IMR-90 (cell line): ENCODE measurements around the gene MRPS31.

Source experiments
- FOS ChIP-seq: fragments of 150-350 bp; IDR thresholded peaks from 2 replicates; pipeline ENCODE4 v1.6.1; 2016; ENCODE audit warnings: low read depth, low read length
- MXI1 ChIP-seq: IDR thresholded peaks from 2 replicates; pipeline ENCODE4 v1.6.1; 2012; ENCODE audit warnings: low read depth, mild to moderate bottlenecking, low read length, moderate library complexity, borderline replicate concordance
- POLR2A ChIP-seq: IDR thresholded peaks from 2 replicates; pipeline ENCODE4 v1.6.1; 2012; ENCODE audit warnings: mild to moderate bottlenecking, low read depth, low read length
- RAD21 ChIP-seq: IDR thresholded peaks from 2 replicates; pipeline ENCODE4 v1.6.1; 2012; ENCODE audit warnings: low read length, improper control_type of control experiment
- SMC3 ChIP-seq: fragments of 150-350 bp; IDR thresholded peaks from 2 replicates; pipeline ENCODE4 v1.6.1; 2016; ENCODE audit warnings: low read depth, mild to moderate bottlenecking, antibody characterized with exemption, low read length, moderate library complexity
- TF ChIP-seq, protein P1 (sequence below): fragments of 150-350 bp; IDR thresholded peaks from 2 replicates; pipeline ENCODE4 v1.6.1; 2017; ENCODE audit warnings: mild to moderate bottlenecking, antibody characterized with exemption, low read length, low read depth

- TF ChIP-seq MXI1 (no peak), POLR2A (no peak), FOS (no peak), RAD21 (no peak), SMC3 (no peak)
- TF ChIP-seq, protein P1, sequence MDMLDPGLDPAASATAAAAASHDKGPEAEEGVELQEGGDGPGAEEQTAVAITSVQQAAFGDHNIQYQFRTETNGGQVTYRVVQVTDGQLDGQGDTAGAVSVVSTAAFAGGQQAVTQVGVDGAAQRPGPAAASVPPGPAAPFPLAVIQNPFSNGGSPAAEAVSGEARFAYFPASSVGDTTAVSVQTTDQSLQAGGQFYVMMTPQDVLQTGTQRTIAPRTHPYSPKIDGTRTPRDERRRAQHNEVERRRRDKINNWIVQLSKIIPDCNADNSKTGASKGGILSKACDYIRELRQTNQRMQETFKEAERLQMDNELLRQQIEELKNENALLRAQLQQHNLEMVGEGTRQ: no peak
Measured at GRCh38 chr13:40798380-40798779, 27.4 kb upstream of the MRPS31 start.
